Measurements from ENCODE around the gene FABP7.

- TF ChIP-seq EGR1 (IDR thresholded peaks at IDR 0.05; ENCODE audit: low read depth in 2 of 2) = no peak
- no peak for TF ChIP-seq JUND (IDR thresholded peaks at IDR 0.05)
- TF ChIP-seq CTCF (IDR thresholded peaks at IDR 0.05; ENCODE audit: low read depth, low read length, missing input control) = no peak
- TF ChIP-seq FOXA1 (IDR thresholded peaks at IDR 0.05) = no peak
- no peak for TF ChIP-seq RAD21 (IDR thresholded peaks at IDR 0.05)
- no peak for TF ChIP-seq TAF1 (conservative IDR thresholded peaks at IDR 0.05)
Measured at GRCh38 chr6:122766256-122766655, 13.3 kb upstream of the FABP7 start.

All from liver (tissue), 3 donors.